ENCODE data around the gene TXNL4B.

The TXNL4B gene

DNA sequence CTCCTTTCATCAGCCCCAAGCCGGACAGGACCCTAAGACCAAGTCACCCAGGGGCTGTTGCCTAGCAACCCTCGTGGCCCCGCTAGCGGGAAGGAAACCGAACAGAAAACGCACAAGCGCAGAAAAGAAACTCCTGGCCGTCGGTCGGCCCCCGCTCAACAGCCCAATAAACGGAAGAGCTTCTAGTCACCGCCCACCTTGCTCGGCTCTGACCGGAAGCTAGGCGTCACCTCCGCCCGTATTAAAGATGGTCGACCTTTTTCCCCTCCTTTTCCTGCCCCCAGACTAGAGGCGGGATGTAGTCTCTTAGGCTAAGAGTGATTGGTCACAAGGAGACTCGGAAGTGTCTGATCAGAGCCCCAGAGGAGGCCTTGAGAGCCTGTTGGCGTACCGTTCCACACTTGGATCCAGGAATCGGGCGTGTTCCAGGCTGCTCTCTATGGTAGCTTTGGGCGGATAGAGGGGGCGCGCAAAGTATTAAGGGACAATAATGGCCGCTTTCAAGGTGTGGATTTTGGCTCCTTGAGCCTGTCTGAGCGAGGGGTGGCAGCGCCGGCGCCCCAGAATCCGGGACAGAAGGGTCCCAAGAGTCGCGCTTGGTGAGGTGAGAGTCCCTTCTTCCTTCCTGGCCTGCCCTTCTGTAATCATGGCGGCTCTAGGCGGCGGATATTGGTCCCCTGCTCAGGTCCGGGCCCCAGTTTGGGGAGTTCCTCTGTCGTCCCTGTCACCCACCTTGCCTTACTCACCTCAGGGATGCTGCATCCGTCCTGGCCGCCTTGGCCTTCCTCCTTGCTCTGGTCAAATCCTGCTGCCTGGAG is at the start of gene TXNL4B, which contains the start of gene DHX38:
TSS of gene TXNL4B (minus strand) at position 173 of the 818 bp plus-strand sequence. CDS start 2,871 bp downstream, outside the sequence.
TSS of gene DHX38 (plus strand) at position 400 of the 818 bp plus-strand sequence. CDS start 2,311 bp downstream, outside the sequence.
- FAIRE-seq (peak; percentile 99), DNase-seq (ENCODE audit: extremely low spot score, insufficient read length, low read depth) (peak; percentile 94)

DNA sequence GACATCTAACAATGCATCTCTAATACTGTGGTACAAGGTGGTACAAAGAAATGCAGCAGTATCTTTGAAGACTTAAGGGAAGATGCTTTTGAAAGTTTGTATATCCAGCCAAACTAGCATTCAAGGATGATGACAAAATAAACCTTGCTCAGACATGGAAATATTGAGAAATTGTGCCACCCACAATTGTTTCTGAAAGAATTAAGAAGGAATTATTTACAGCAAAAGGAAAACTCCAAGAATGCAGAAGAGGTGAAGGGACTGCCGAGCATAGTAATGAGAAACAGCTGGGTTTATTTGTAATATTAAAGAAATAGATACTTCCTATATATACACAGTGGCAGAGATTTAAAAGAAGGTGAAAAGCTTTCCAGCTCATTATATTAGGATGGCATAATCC is 49.1 kb upstream of the TXNL4B start:
- no peak for DNase-seq (ENCODE audit: extremely low spot score, insufficient read length, low read depth)
- FAIRE-seq: no peak

DNA sequence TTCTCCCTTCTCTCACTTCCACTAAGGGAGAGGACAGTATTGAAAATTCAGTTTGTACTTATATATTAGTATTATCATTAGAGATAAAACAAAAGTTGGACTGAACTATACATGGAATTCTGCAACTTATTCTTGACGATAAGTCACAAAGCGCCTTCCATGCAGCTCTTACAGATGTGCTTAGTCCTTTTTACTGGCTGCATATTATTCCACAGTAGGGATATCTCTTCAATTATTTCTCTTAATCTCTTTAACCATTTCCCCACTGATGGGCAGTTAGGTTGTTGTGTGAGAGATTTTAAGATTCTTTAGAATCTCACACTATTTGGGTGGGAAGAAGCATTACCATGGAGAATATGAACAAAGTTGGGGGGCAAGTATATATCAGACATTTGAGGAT is 46.5 kb upstream of the TXNL4B start:
- DNase-seq (ENCODE audit: extremely low spot score, insufficient read length, low read depth): no peak
- FAIRE-seq: no peak

DNA sequence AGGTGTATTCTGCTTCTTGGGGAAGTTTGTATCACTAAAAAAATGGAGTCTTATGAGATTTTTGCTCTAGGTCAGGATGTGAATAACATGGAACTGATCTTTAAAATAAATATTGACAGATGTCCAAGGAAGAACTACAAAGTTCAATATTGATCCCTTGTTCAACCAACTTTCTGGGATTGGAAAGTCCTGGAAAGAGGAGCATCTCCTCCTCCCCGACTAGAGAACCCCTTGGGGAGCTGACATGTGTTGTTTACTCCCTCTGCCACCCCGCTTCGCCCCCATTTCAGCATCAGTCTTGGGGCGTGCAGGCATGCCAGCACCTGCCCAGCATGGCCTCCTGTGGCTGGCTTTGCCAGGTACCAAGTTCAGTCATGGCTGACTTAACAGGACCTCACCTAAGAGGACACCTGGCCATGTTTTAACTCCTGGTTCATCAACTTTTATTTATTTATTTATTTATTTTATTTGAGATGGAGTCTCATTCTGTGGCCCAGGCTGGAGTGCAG is 44.7 kb upstream of the TXNL4B start:
- FAIRE-seq: no peak
- no peak for DNase-seq (ENCODE audit: extremely low spot score, insufficient read length, low read depth)

DNA sequence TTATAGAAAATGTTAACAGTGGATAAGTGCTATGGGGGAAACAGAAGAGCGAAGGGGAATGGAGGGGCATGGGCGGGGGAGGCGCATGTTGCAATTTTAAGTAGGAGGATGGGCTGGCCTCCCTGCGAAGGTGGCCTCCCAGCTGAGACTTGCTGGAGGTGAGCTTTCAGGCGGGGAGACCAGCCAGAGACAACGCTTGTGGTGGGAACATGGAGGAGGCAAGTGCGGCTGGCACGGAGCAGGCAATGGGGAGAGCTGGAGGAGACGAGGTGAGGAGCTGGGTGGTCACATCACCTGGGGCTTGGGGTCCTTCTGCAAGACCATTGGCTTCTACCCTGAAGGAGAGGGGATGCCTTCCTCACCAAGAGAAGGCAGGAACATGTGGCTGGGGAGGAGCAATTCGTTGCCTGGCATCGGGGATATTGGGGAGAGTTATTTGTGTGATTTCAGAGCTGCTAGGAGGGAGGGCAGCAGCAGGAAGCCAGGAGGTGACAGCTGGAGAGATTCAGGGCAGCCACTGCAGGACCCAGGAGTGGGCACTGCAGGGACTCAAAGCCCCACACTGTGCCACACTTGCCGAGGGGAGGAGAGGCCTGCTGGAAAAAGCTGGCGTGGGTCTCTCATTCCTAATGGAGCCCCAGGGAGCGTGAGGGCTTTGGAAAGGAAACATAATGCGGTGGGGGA is 44.1 kb upstream of the TXNL4B start:
- DNase-seq (ENCODE audit: extremely low spot score, insufficient read length, low read depth) (no peak), FAIRE-seq (no peak)

DNA sequence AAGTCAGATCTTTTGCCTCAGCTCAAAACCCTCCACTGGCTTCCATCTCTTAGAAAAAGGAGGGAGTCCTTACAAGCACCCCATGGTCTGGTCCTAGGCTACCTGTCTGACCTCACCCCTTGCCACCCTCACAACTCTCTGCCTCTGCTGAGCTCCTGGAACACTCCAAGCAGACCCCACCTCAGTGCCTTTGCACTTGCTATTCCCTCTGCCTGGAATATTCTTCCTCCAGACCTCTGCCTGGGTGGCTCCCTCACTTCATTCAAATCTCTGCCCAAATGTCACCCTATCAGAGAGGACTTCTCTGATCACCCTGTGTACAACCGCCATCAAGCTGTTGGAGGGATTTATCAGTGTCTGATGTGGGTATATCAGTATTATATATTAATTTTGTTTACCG is 41.1 kb upstream of the TXNL4B start:
- no peak for FAIRE-seq
- DNase-seq (ENCODE audit: extremely low spot score, insufficient read length, low read depth): no peak

DNA sequence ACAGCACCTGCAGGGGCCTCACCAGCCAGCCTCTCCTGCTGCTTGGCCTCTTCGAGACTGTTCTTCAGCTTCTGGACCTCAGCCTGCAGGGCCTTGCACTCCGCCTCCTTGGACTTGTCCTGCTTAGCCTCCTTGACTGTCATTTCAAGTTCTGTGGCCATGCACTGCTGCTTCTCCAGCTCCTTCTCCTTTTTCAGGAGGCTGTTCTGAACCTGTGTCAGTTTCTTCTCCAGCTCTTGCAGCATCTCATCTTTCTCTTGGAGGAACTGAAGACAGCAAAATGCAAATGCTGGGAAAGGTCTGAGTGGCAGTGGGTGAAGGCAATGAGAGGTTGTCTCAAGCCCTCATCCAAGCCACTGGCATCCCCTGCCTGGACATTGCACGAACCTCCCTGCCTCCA is 39.3 kb upstream of the TXNL4B start:
- DNase-seq (ENCODE audit: extremely low spot score, insufficient read length, low read depth) (no peak), FAIRE-seq (no peak)

DNA sequence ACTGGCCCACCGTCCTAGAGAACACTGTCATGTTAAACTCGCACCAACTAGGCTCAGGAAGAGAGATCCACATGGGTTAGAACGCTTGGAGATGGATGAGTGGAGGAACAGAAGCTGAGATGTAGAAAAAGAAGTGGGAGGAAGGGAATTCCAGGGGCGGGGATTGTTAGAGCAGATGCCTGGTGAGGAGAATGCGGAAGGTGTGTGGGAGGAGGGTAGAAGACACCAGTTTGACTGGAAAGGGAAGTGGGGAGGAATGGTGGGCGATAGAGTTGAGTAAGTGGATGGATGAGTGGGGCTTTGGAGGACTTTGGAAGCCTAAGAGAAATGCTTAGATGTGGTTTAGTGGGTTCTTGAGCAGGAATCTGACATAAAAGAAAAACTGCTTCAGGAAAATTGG is 37.6 kb upstream of the TXNL4B start:
- no peak for DNase-seq (ENCODE audit: extremely low spot score, insufficient read length, low read depth)
- FAIRE-seq: no peak

DNA sequence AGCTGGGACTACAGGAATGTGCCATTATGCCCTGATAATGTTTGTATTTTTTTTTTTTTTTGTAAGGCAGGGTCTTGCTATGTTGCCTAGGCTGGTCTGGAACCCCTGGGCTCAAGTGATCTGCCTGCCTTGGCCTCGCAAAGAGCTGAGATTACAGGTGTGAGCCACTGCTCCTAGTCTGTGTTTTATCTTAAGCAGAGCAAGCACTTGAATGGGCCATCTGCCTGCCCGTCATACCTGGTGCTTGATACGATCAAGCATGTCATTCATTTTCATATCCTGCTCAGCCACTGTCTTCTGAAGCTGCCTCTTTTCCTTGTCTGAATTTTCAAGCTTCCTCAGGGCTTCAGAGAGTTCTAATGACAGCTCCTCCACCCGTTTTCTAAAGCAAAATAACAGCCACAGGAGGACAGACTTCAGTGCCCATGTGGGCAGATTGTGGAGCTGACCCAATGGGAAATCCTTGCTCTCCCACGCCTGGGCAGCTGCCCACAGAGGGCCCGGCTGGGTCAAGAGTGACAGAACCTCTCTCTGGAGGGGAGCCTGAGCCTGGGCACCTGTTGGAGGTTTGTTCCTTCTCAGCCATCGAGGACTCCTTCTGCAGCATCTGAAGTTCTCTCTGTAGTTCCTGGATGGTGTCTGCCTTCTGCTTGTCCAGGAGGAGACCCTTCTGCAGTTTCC is 36.7 kb upstream of the TXNL4B start:
- no peak for FAIRE-seq
- DNase-seq (ENCODE audit: extremely low spot score, insufficient read length, low read depth): no peak

DNA sequence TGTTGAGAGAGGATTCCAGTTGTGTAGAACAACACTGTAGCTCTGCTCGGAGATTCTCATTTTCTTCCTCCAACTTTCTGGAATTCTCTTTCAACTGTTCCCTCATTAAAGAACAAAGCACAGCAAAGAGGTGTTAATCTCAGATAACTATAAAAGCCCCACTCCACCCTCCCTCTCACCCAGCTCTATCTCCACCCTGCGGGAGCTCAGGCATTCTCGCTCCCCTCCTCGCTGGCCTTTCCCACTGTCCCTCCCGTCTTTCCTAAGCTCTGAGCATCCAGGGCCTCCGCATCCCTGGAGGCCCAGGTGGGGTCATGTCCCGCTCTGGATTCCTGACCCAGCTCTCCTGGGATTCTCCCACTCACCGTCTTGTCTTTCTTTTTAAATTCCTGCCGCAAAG is 35.3 kb upstream of the TXNL4B start:
- DNase-seq (ENCODE audit: extremely low spot score, insufficient read length, low read depth) (no peak), FAIRE-seq (no peak)

DNA sequence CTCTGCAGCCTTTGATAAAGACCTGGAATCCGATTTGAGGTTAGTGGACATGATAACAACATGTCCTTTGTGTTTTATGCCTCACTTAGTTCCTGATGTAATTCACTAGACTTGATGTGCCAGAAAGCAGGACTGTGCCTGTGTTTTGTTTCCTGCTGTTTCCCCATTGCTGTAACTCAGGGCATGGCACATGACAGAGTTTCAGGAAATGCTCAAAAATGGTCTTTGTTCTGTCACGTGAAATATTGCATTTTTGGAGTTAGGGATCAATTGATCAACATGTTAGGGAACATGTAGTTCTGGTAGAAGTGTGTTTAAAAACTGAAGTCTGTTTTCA is 33.0 kb upstream of the TXNL4B start:
- DNase-seq (ENCODE audit: extremely low spot score, insufficient read length, low read depth): no peak
- no peak for FAIRE-seq

DNA sequence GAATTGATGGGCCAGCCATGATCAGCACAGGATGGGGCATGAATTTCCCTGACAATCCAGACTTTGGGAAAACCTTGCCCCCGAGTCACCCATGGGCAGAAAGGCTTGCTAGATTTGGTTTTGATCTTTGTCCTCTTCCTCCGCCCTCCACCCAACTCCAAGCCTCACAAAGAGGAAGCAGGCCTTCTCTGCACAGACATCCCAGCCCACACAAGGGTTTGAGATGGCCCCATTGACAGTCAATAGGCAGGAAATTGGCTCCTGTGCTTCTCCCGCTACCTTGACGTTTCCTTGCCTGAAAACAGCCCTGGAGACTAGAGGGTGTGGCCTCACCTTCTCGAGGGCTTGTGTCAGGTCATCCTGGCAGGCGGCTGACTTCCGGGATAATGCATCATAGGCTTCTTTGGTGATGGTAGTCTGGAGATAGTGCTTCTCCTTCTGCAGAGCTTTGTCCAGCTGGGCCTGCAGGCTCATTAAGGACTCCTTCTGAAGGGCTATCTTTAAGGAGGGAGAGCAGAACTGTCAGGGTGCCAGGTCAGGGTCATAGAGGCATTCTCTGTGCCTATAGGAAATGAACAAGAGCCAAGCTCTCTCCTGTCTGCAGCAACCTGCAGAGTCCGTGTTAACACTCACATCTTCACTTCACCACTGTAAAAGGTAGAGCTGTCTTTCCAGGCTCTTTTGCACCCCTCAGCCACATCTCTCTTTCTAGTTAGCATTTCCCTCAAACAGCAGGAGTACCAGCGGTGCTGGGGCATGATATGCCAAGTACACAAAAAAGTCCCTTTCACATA is 32.4 kb upstream of the TXNL4B start:
- FAIRE-seq (no peak), DNase-seq (ENCODE audit: extremely low spot score, insufficient read length, low read depth) (no peak)

DNA sequence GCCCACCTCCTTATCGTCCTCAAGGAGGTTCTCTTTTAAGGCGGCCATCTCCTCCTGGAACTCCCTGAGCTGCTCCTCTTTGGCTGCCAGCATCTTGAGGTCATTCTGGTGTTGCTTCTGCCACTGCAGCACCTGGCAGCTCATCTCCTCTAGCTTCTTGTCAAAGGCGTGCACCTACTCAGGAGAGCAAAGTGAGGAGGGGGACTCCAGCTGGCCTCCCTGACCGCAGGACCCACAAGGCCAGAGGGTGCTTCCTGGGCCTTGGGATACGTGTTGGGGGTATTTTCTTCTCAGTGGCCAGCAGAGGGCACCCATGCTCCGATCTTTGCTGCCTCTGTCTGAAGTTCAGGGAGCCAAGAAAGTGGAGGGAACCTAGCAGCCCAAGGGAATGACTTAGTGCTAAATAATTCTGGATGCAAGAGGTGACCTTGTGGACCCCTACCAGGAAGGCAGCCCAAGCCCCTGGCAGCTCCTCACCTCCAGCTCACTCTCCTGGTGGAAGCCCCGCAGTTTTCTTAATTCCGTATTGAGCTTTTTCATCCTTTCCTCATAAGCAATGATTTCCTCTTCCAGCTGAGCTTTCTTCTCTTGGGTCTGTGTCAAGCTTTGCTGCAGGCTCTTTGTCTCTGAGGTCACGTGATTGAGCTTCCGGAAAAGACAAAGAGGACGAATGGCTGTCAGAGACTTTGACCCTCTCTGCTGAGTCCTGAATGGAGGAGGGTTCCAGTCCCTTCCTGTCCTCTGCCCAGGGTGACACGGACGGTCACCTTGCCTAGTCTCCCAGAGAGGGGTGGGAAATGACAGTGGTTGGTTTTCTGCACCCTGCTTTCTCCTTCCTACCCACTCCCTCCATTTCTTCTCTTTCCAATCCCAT is 31.6 kb upstream of the TXNL4B start:
- DNase-seq (ENCODE audit: extremely low spot score, insufficient read length, low read depth) (peak; percentile 46), FAIRE-seq (peak; percentile 83)

DNA sequence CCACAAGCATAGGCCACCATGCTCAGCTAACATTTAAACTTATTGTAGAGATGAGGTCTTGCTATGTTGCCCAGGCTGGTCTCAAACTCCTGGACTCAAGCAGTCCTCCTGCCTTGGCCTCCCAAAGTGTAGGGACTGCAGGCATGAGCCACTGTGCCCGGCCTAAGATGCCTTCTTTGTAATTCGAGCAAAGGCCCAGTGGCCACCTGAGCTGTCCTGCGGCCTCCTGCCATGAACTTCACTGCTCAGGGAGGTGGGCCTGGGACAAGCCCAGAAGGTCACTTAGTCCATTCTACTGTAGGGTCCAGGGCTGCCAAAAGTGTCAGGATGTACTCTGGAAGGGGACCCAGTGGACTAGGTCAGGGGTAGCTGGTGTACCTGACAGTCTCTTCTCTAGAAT is 30.7 kb upstream of the TXNL4B start:
- DNase-seq (ENCODE audit: extremely low spot score, insufficient read length, low read depth) (no peak), FAIRE-seq (no peak)

DNA sequence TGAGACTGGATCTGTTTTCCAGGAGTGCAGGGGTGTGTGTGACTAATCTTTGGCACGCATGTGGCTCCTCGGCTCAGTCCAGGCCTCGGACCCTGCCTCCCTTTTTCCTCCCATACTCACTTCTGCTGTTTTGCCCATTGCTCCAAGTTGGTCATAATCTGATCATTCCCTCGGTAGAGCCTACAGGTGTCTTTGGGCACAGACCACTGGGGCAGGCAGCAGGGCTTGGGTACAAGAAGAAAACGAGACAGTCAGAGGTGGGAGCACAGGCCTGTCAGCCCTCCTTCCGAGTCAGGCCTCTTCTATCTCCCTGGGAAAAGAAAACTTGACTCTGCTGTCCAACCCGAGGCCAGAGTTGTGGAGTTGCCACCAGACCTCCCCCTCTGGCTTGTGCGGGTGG is 30.0 kb upstream of the TXNL4B start:
- DNase-seq (ENCODE audit: extremely low spot score, insufficient read length, low read depth) (no peak), FAIRE-seq (no peak)

DNA sequence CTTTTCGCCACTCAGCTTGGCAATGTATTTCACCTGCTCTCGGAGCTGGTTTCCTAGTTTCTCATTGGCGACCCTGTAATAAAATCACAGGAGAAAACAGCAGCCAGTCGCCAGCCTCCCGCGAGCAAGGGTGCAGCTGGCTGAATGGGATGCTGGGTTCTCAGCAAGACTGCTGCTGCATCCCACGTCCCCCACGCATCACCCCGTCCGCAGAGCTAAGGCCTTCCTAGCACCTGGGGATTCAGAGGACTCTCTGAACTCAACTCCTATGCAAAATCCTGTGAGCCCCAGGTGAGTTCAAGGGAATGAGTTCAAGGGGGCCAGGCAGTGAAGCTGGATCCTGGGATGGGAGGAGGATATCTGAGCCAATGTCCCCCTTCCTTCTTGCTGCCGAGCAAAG is 29.5 kb upstream of the TXNL4B start:
- DNase-seq (ENCODE audit: extremely low spot score, insufficient read length, low read depth): no peak
- no peak for FAIRE-seq

DNA sequence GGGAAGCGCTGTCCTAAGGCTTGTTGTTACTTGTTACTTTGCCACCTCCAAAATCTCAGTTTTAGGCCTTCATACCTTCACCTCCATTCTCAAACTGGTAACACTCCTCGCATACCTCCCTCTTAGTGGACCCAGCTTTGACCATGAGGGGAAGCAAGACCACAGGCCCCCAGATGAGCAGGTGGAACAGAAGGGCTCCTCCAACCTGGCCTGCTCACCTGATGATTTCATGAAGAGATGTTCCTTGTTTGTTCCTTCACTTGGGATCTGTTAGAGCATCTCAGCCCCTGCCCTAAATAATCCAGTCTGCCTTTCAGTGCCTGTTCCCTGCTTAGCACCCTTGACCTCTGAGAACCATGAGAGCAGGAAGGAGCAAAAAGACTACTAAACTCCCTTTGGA is 28.9 kb upstream of the TXNL4B start:
- no peak for DNase-seq (ENCODE audit: extremely low spot score, insufficient read length, low read depth)
- no peak for FAIRE-seq

DNA sequence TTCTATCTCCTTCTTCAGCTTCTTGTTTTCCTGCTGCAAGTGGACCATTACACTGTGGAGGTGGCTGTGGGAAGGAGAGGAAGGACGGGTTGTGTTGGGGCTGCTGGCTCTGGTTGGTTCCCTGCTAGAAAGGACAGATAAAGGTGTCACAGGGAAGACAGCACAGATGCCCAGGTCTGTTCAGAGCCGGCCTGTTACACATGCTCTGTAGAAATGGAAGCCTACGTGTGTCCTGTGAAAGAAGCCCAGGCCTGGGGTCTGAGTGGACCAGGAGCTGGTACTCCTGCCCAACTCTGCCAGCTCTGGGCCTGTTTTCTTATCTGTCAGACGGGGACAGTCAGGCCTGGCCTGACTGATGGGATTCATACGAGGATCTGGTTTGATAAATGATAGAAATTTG is 26.6 kb upstream of the TXNL4B start:
- FAIRE-seq (no peak), DNase-seq (ENCODE audit: extremely low spot score, insufficient read length, low read depth) (no peak)

DNA sequence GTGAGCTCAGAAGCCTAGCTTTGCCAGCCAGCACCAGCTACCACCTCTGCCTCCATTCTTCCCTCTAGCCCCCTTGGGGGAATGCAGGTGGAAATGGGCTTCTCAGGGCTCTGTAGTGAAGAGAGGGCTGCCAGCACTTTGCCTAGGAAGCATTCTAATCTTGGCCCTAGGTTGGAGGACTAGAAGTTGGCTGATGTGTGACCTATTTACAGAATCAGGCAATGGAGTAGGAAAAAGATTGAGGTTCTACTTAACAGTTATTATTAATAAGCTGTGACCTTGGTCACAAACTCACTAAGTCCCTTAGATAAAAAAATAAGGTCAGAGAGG is 20.2 kb upstream of the TXNL4B start:
- DNase-seq (ENCODE audit: extremely low spot score, insufficient read length, low read depth) (no peak), FAIRE-seq (no peak)

Measured in GM18507 (cell line).